Suppressor macrophage treated with lipopolysaccharide for 1 hour (primary cell): Measurements from ENCODE around the gene PRKAA2.
A peak's percentile ranks its signal among the peaks of the same experiment; 100 is the strongest.

Experiments
- DNase-seq, 3 donors: peaks; one replicate each; pipeline ENCODE4 v3.0.0-alpha.2; 2020 to 2022

PRKAA2 gene

GRCh38 chr1:56719171-56719570, 74.1 kb downstream of the PRKAA2 start:
- DNase-seq = no peak

- no peak for DNase-seq
Observed at GRCh38 chr1:56726706-56727105, 81.6 kb downstream of the PRKAA2 start.

GRCh38 chr1:56728964-56729363, 83.8 kb downstream of the PRKAA2 start:
- no peak for DNase-seq

- DNase-seq = no peak
Observed at GRCh38 chr1:56745231-56745630, 100.1 kb downstream of the PRKAA2 start.

GRCh38 chr1:56754708-56755479, 109.8 kb downstream of the PRKAA2 start:
- DNase-seq = no peak

GRCh38 chr1:56755911-56756310, 110.8 kb downstream of the PRKAA2 start:
- DNase-seq = no peak

GRCh38 chr1:56758135-56758534, 113.0 kb downstream of the PRKAA2 start:
- peak in 1 of 3 donors; percentile 5 for DNase-seq

GRCh38 chr1:56758794-56759193, 113.7 kb downstream of the PRKAA2 start:
- peak; percentile 32 to 65 (median 39) for DNase-seq
